PC-9 (cell line): ENCODE results near the gene RPS17.
"Not testable (repeated sequence)": the region's sequence is repeated elsewhere in the genome, so short reads cannot be mapped to it uniquely, and the experiment has no call there.

Source experiments
- EZH2 ChIP-seq: fragments of 200-600 bp; sonication (generic); IDR thresholded peaks from 2 replicates; pipeline ENCODE4 v1.8.0; 2017; ENCODE audit warnings: antibody characterized with exemption, low read depth
- TF ChIP-seq, protein P1 (sequence below): fragments of 200-600 bp; sonication (generic); conservative IDR thresholded peaks from 2 replicates; pipeline ENCODE4 v1.6.1; 2017; ENCODE audit warnings: mixed run types, antibody characterized with exemption, mild to moderate bottlenecking, moderate library complexity

DNA sequence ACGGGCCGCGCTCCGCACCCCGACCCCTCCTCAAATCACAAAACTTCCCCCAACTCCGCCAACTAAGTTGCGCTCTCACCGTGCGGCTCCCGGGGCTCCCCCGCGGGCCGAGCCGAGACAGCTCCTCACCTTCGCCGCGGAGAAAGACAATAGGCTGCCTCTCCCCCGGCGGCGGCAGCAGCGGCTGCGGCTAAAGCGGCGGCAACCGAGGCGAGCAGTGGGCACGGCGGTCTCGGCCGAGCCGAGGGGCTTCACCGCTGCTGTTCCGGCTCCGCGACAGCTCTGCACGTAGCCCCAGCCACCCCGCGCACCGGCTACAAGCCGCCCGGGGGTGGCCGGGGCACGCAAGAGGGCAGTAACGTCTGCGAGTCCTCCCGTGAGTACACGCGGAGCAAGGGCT lies 26.7 kb downstream of the RPS17 start:
- TF ChIP-seq, protein P1, sequence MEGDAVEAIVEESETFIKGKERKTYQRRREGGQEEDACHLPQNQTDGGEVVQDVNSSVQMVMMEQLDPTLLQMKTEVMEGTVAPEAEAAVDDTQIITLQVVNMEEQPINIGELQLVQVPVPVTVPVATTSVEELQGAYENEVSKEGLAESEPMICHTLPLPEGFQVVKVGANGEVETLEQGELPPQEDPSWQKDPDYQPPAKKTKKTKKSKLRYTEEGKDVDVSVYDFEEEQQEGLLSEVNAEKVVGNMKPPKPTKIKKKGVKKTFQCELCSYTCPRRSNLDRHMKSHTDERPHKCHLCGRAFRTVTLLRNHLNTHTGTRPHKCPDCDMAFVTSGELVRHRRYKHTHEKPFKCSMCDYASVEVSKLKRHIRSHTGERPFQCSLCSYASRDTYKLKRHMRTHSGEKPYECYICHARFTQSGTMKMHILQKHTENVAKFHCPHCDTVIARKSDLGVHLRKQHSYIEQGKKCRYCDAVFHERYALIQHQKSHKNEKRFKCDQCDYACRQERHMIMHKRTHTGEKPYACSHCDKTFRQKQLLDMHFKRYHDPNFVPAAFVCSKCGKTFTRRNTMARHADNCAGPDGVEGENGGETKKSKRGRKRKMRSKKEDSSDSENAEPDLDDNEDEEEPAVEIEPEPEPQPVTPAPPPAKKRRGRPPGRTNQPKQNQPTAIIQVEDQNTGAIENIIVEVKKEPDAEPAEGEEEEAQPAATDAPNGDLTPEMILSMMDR = not testable (repeated sequence)
- TF ChIP-seq EZH2 = not testable (repeated sequence)
